Stimulated activated CD4-positive, alpha-beta T cell treated with anti-CD3 and anti-CD28 coated beads, Interleukin-2, amount 100 ng/mL, for 24 hours (primary cell): ENCODE results near the gene NEDD4L.
A peak's percentile ranks its signal among the peaks of the same experiment; 100 is the strongest.

Source experiments
- DNase-seq, 2 donors: peaks; one replicate each; pipeline ENCODE4 v3.0.0-alpha.2; 2020

The NEDD4L gene

GRCh38 chr18:58217052-58217451 is 173.0 kb downstream of the NEDD4L start:
- DNase-seq: no peak

GRCh38 chr18:58218117-58218516 is 174.1 kb downstream of the NEDD4L start:
- no peak for DNase-seq

- DNase-seq: no peak
Measured at GRCh38 chr18:58221060-58221725, 177.2 kb downstream of the NEDD4L start.

- DNase-seq: no peak
Measured at GRCh38 chr18:58222432-58223125, 178.6 kb downstream of the NEDD4L start.

GRCh38 chr18:58223717-58224424 is 179.8 kb downstream of the NEDD4L start:
- DNase-seq: no peak

GRCh38 chr18:58224425-58224750 is 180.4 kb downstream of the NEDD4L start:
- DNase-seq: no peak

- DNase-seq: peak; percentile 38 to 42
Measured at GRCh38 chr18:58225101-58225500, 181.1 kb downstream of the NEDD4L start.

GRCh38 chr18:58226429-58226828 is 182.4 kb downstream of the NEDD4L start:
- no peak for DNase-seq

GRCh38 chr18:58227361-58227930 is 183.4 kb downstream of the NEDD4L start:
- no peak for DNase-seq

- no peak for DNase-seq
Measured at GRCh38 chr18:58228176-58228575, 184.2 kb downstream of the NEDD4L start.

GRCh38 chr18:58228762-58229161 is 184.7 kb downstream of the NEDD4L start:
- no peak for DNase-seq

GRCh38 chr18:58229162-58229561 is 185.1 kb downstream of the NEDD4L start:
- no peak for DNase-seq

GRCh38 chr18:58230438-58231179 is 186.6 kb downstream of the NEDD4L start:
- no peak for DNase-seq

- DNase-seq: no peak
Measured at GRCh38 chr18:58231930-58232329, 187.9 kb downstream of the NEDD4L start.

GRCh38 chr18:58232668-58233067 is 188.6 kb downstream of the NEDD4L start:
- no peak for DNase-seq

- no peak for DNase-seq
Measured at GRCh38 chr18:58234359-58234741, 190.3 kb downstream of the NEDD4L start.

GRCh38 chr18:58235001-58235436 is 191.0 kb downstream of the NEDD4L start:
- DNase-seq: no peak

GRCh38 chr18:58239879-58240278 is 195.9 kb downstream of the NEDD4L start:
- no peak for DNase-seq

GRCh38 chr18:58241026-58241679 is 197.1 kb downstream of the NEDD4L start:
- no peak for DNase-seq

- no peak for DNase-seq
Measured at GRCh38 chr18:58241877-58242276, 197.9 kb downstream of the NEDD4L start.

- DNase-seq: no peak
Measured at GRCh38 chr18:58242435-58242834, 198.4 kb downstream of the NEDD4L start.

GRCh38 chr18:58242968-58243367 is 198.9 kb downstream of the NEDD4L start:
- no peak for DNase-seq

GRCh38 chr18:58243401-58243800 is 199.4 kb downstream of the NEDD4L start:
- no peak for DNase-seq
